OCI-LY1 (cell line): ENCODE results near the gene ACOT11.
"Not testable (repeated sequence)": the region's sequence is repeated elsewhere in the genome, so short reads cannot be mapped to it uniquely, and the experiment has no call there.

Experiments used
- EZH2 ChIP-seq: fragments of 200-600 bp; sonication (generic), shearing (Covaris generic); IDR thresholded peaks from 2 replicates; pipeline ENCODE4 v1.8.0; 2017; ENCODE audit warnings: borderline replicate concordance, mixed run types, mild to moderate bottlenecking, antibody characterized with exemption, low read length, moderate library complexity, mixed read lengths
- TF ChIP-seq, protein P1 (sequence below): fragments of 200-600 bp; sonication (generic), shearing (Covaris generic); IDR thresholded peaks from 2 replicates; pipeline ENCODE4 v1.5.1; 2017; ENCODE audit warnings: mild to moderate bottlenecking, antibody characterized with exemption, low read length, moderate library complexity, mixed read lengths

DNA sequence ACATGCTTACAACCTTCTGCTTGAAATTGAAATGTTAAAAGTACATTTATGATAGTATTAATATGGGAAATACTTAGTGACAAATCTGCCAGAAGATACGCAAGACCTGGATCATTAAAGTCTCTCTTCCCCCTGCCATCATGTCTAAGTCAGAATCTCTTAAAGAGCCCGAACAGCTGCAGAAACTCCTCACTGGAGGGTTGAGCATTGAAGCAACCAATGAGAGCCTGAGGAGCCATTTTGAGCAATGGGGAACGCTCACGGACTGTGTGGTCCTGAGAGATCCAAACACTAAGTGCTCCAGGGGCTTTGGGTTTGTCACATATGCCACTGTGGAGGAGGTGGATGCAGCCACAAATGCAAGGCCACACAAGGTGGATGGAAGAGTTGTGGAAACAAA is 11.4 kb upstream of the ACOT11 start:
- TF ChIP-seq, protein P1, sequence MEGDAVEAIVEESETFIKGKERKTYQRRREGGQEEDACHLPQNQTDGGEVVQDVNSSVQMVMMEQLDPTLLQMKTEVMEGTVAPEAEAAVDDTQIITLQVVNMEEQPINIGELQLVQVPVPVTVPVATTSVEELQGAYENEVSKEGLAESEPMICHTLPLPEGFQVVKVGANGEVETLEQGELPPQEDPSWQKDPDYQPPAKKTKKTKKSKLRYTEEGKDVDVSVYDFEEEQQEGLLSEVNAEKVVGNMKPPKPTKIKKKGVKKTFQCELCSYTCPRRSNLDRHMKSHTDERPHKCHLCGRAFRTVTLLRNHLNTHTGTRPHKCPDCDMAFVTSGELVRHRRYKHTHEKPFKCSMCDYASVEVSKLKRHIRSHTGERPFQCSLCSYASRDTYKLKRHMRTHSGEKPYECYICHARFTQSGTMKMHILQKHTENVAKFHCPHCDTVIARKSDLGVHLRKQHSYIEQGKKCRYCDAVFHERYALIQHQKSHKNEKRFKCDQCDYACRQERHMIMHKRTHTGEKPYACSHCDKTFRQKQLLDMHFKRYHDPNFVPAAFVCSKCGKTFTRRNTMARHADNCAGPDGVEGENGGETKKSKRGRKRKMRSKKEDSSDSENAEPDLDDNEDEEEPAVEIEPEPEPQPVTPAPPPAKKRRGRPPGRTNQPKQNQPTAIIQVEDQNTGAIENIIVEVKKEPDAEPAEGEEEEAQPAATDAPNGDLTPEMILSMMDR = not testable (repeated sequence)
- TF ChIP-seq EZH2 = not testable (repeated sequence)
